RWPE2 (cell line): ENCODE data around the gene ALCAM.

Experiments used
- ATAC-seq: fragments of 200-7000 bp; cut with Tn5 transposase; 3 replicates; pipeline ENCODE4 v1.9.1; 2021; ENCODE audit warnings: low read depth
- DNase-seq: peaks from one replicate; pipeline ENCODE4 v3.0.0-alpha.2; 2020; ENCODE audit warnings: low spot score
- H3K27ac ChIP-seq: fragments of 450-650 bp; 2 replicates; pipeline ENCODE4 v1.5.1; 2017; ENCODE audit warnings: mild to moderate bottlenecking; ENCODE audit not compliant: poor library complexity, severe bottlenecking
- H3K27me3 ChIP-seq: fragments of 250-450 bp; sonication (Bioruptor Pico); 2 replicates; pipeline ENCODE4 v1.5.1; 2021; ENCODE audit warnings: mild to moderate bottlenecking, moderate library complexity; ENCODE audit not compliant: insufficient read depth, poor library complexity, severe bottlenecking
- H3K36me3 ChIP-seq: fragments of 250-450 bp; sonication (Bioruptor Pico); 2 replicates; pipeline ENCODE4 v1.5.1; 2020; ENCODE audit warnings: low read depth, mild to moderate bottlenecking, moderate library complexity
- H3K4me1 ChIP-seq: fragments of 250-450 bp; sonication (Bioruptor Pico); 2 replicates; pipeline ENCODE4 v1.5.1; 2021; ENCODE audit warnings: mild to moderate bottlenecking, moderate library complexity; ENCODE audit not compliant: insufficient read depth, poor library complexity, severe bottlenecking
- H3K4me3 ChIP-seq: fragments of 250-450 bp; sonication (Bioruptor Pico); 2 replicates; pipeline ENCODE4 v1.5.1; 2021; ENCODE audit warnings: mild to moderate bottlenecking, moderate library complexity; ENCODE audit not compliant: severe bottlenecking
- H3K9me3 ChIP-seq: fragments of 250-450 bp; sonication (Bioruptor Pico); 2 replicates; pipeline ENCODE4 v1.5.1; 2021; ENCODE audit warnings: mild to moderate bottlenecking, moderate library complexity; ENCODE audit not compliant: severe bottlenecking
- CTCF ChIP-seq: fragments of 450-650 bp; IDR thresholded peaks from one replicate; pipeline ENCODE4 v1.5.1; 2017; ENCODE audit warnings: mild to moderate bottlenecking, moderate library complexity; ENCODE audit not compliant: poor library complexity, severe bottlenecking

Gene ALCAM

GRCh38 chr3:105608623-105609022 is 241.9 kb downstream of the ALCAM start:
- Histone ChIP-seq H3K27ac (no peak overlapping the region), H3K4me1 (peaks cover 15% of the 10 kb centered on the region), H3K27me3 (no peaks in the 10 kb centered on the region), H3K36me3 (no peaks in the 10 kb centered on the region), H3K4me3 (no peak overlapping the region), H3K9me3 (peaks cover 2% of the 10 kb centered on the region)
- ATAC-seq (no peak), DNase-seq (no peak)
- TF ChIP-seq CTCF = no peak

- no peak for TF ChIP-seq CTCF
- H3K27ac ChIP-seq = no peak overlapping the region
Observed at GRCh38 chr3:105610473-105610872, 243.8 kb downstream of the ALCAM start.

GRCh38 chr3:105611304-105612192 is 244.8 kb downstream of the ALCAM start:
- ATAC-seq = peak; percentile 86
- peaks cover 2% of the 10 kb centered on the region for H3K9me3 ChIP-seq
- DNase-seq = no peak
- no peak overlapping the region for H3K4me3 ChIP-seq
- no peaks in the 10 kb centered on the region for H3K36me3 ChIP-seq
- TF ChIP-seq CTCF = no peak
- H3K27ac ChIP-seq = no peak overlapping the region
- no peaks in the 10 kb centered on the region for H3K27me3 ChIP-seq
- H3K4me1 ChIP-seq = peaks cover 15% of the 10 kb centered on the region

More at GRCh38 chr3:105610473-105610872, 243.8 kb downstream of the ALCAM start:
- H3K9me3 ChIP-seq = peaks cover 2% of the 10 kb centered on the region
- H3K27me3 ChIP-seq = no peaks in the 10 kb centered on the region
- peaks cover 15% of the 10 kb centered on the region for H3K4me1 ChIP-seq
- no peak for DNase-seq
- no peak overlapping the region for H3K4me3 ChIP-seq
- ATAC-seq = no peak
- no peaks in the 10 kb centered on the region for H3K36me3 ChIP-seq

- H3K27ac ChIP-seq = no peak overlapping the region
- ATAC-seq = no peak
- H3K4me1 ChIP-seq = peaks cover 15% of the 10 kb centered on the region
- H3K27me3 ChIP-seq = no peaks in the 10 kb centered on the region
- TF ChIP-seq CTCF = no peak
- H3K4me3 ChIP-seq = no peak overlapping the region
- peaks cover 2% of the 10 kb centered on the region for H3K9me3 ChIP-seq
- no peak for DNase-seq
- H3K36me3 ChIP-seq = no peaks in the 10 kb centered on the region
Observed at GRCh38 chr3:105613120-105613519, 246.4 kb downstream of the ALCAM start.
